HepG2 (cell line): ENCODE data around the gene TAF12. TPM values are rescaled to one million over a fixed set of nuclear protein-coding genes. Genes with fewer than 3 reads are reported as not detected.

ENCODE experiments used
- CBX5 ChIP-seq: sonication (generic); formaldehyde crosslinking; IDR thresholded peaks from 2 replicates; pipeline ENCODE4 v1.4.0; 2020; ENCODE audit warnings: missing genetic modification reagents, borderline replicate concordance
- CCDC6 ChIP-seq: sonication (generic); formaldehyde crosslinking; IDR thresholded peaks from 2 replicates; pipeline ENCODE4 v1.8.1; 2022; ENCODE audit warnings: mild to moderate bottlenecking, missing genetic modification reagents, moderate library complexity
- FOXP4 ChIP-seq: sonication (generic); formaldehyde crosslinking; IDR thresholded peaks from 2 replicates; pipeline ENCODE4 v1.4.0; 2020; ENCODE audit warnings: missing genetic modification reagents
- HDAC2 ChIP-seq: sonication (generic); formaldehyde crosslinking; IDR thresholded peaks from 2 replicates; pipeline ENCODE4 v1.4.0; 2020; ENCODE audit warnings: missing genetic modification reagents
- STAT6 ChIP-seq: sonication (generic); formaldehyde crosslinking; IDR thresholded peaks from 2 replicates; pipeline ENCODE4 v1.4.0; 2020; ENCODE audit warnings: missing genetic modification reagents, mild to moderate bottlenecking, borderline replicate concordance
- THAP11 ChIP-seq: IDR thresholded peaks from 2 replicates; pipeline ENCODE4 v1.6.1; 2016; ENCODE audit warnings: missing biosample characterization, missing genetic modification reagents
- U2AF2 ChIP-seq: fragments of 200-400 bp; formaldehyde crosslinking; IDR thresholded peaks from 2 replicates; pipeline ENCODE4 v1.6.1; 2017; ENCODE audit warnings: low read depth, mild to moderate bottlenecking, low read length
- ZNF383 ChIP-seq: sonication (generic); formaldehyde crosslinking; IDR thresholded peaks from 2 replicates; pipeline ENCODE4 v1.4.0; 2020; ENCODE audit warnings: missing genetic modification reagents, mild to moderate bottlenecking, borderline replicate concordance
- ZNF503 ChIP-seq: sonication (generic); formaldehyde crosslinking; IDR thresholded peaks from 2 replicates; pipeline ENCODE4 v1.4.0; 2020; ENCODE audit warnings: missing genetic modification reagents
- ZNF790 ChIP-seq: sonication (generic); formaldehyde crosslinking; IDR thresholded peaks from 2 replicates; pipeline ENCODE4 v1.8.0; 2022; ENCODE audit warnings: missing genetic modification reagents, mild to moderate bottlenecking, borderline replicate concordance
- polyA plus RNA-seq, 8 experiments: library from polyadenylated mRNA; depleted of rRNA in 3 of 8; stranded (reverse) in 7 of 8; unstranded in 1 of 8; fragments of >200 nt; fragmentation: Illumina TruSeq in 4 of 8; extraction: Trizol in 4 of 8; gene quantifications; 2 replicates each; pipeline versions ENCODE4 v1.2.1 to v1.2.3, GENCODE V29; 2011 to 2016; ENCODE audit warnings: low read depth in 4 of 8, missing spikeins in 1 of 8, mixed read lengths in 1 of 8; ENCODE audit not compliant: insufficient read depth in 1 of 8
- total RNA-seq, 5 experiments: library from RNA; depleted of rRNA; stranded (reverse); fragments of >200 nt; fragmentation: Illumina TruSeq; extraction: Trizol; gene quantifications; 2 replicates each; pipeline ENCODE4 v1.2.3, GENCODE V29; 2016; ENCODE audit warnings: low read depth in 1 of 5
- TF ChIP-seq, protein P1 (sequence below): sonication (generic); formaldehyde crosslinking; IDR thresholded peaks from 2 replicates; pipeline ENCODE4 v1.5.0; 2020; ENCODE audit warnings: mild to moderate bottlenecking, missing genetic modification reagents
- TF ChIP-seq, protein P2 (sequence below): sonication (generic); formaldehyde crosslinking; IDR thresholded peaks from 2 replicates; pipeline ENCODE4 v1.4.0; 2020; ENCODE audit warnings: mild to moderate bottlenecking, missing genetic modification reagents

TAF12 gene
- total and polyA plus RNA-seq, 2 of the 13 experiments (the other 11 are each of a cell fraction or from before 2014, with no cell fraction given): 16.3 to 17.1 TPM

DNA sequence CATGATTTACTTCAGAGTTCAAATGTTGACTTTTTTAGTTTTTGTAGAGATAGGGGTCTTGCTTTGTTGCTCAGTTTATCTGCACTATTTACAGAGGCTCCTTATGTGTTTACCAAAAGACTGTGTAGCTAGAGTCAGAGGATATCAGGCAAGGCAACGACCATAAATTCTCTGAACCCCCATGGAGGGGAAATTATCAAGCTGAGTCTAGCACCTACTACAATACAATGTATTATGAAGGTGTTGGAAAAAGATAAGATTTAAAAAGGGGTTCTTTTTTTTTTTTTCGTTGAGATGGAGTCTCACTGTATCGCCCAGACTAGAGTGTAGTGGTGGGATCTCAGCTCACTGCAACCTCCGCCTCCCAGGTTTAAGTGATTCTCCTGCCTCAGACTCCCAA, 42.1 kb upstream of the TAF12 start (continued):
- TF ChIP-seq FOXP4 (CRISPR knock-in tag): no peak
- no peak for TF ChIP-seq ZNF503 (CRISPR knock-in tag)
- no peak for TF ChIP-seq STAT6 (CRISPR knock-in tag)
- TF ChIP-seq ZNF383: no peak
- TF ChIP-seq, protein P1, sequence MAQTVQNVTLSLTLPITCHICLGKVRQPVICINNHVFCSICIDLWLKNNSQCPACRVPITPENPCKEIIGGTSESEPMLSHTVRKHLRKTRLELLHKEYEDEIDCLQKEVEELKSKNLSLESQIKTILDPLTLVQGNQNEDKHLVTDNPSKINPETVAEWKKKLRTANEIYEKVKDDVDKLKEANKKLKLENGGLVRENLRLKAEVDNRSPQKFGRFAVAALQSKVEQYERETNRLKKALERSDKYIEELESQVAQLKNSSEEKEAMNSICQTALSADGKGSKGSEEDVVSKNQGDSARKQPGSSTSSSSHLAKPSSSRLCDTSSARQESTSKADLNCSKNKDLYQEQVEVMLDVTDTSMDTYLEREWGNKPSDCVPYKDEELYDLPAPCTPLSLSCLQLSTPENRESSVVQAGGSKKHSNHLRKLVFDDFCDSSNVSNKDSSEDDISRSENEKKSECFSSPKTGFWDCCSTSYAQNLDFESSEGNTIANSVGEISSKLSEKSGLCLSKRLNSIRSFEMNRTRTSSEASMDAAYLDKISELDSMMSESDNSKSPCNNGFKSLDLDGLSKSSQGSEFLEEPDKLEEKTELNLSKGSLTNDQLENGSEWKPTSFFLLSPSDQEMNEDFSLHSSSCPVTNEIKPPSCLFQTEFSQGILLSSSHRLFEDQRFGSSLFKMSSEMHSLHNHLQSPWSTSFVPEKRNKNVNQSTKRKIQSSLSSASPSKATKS (CRISPR knock-in tag): no peak
- no peak for TF ChIP-seq HDAC2 (CRISPR knock-in tag)
- no peak for TF ChIP-seq U2AF2
- TF ChIP-seq CCDC6 (CRISPR knock-in tag): no peak
- no peak for TF ChIP-seq ZNF790 (CRISPR knock-in tag)
- TF ChIP-seq THAP11 (CRISPR knock-in tag): no peak
- TF ChIP-seq CBX5 (CRISPR knock-in tag): no peak
- TF ChIP-seq, protein P2, sequence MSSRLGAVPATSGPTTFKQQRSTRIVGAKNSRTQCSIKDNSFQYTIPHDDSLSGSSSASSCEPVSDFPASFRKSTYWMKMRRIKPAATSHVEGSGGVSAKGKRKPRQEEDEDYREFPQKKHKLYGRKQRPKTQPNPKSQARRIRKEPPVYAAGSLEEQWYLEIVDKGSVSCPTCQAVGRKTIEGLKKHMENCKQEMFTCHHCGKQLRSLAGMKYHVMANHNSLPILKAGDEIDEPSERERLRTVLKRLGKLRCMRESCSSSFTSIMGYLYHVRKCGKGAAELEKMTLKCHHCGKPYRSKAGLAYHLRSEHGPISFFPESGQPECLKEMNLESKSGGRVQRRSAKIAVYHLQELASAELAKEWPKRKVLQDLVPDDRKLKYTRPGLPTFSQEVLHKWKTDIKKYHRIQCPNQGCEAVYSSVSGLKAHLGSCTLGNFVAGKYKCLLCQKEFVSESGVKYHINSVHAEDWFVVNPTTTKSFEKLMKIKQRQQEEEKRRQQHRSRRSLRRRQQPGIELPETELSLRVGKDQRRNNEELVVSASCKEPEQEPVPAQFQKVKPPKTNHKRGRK (CRISPR knock-in tag): no peak
